T1000 (cell line): ENCODE results near the gene MYOM1.
"Not testable (repeated sequence)": the region's sequence is repeated elsewhere in the genome, so short reads cannot be mapped to it uniquely, and the experiment has no call there.

Source experiments
- DNase-seq: peaks from one replicate; lab custom pipeline; 2025; ENCODE audit warnings: mixed read lengths; lab: John Stamatoyannopoulos, UW

The MYOM1 gene

GRCh38 chr18:3218819-3219218, 949 bp downstream of the MYOM1 start:
- DNase-seq, result no peak

- DNase-seq, result no peak
Measured at GRCh38 chr18:3217948-3218647, 1.7 kb downstream of the MYOM1 start.

DNA sequence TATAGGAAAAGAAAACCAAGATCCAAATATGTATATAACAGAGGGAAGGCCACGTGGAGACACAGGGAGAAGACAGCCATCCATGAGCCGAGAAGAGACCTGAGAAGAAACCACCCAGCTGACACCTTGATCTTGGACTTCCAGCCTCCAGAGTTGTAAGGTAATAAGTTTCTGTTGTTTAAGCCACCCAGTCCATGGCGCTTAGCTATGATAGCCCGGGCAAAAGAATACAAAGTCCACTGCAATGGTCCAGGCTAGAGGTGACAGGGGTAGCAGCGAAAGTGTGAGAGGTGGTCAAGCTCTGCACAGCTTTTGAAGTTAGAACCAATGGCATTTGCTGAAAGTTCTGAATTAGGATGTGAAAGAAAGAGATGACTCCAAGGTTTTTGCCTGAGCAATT, 2.8 kb downstream of the MYOM1 start:
- DNase-seq, result no peak

DNA sequence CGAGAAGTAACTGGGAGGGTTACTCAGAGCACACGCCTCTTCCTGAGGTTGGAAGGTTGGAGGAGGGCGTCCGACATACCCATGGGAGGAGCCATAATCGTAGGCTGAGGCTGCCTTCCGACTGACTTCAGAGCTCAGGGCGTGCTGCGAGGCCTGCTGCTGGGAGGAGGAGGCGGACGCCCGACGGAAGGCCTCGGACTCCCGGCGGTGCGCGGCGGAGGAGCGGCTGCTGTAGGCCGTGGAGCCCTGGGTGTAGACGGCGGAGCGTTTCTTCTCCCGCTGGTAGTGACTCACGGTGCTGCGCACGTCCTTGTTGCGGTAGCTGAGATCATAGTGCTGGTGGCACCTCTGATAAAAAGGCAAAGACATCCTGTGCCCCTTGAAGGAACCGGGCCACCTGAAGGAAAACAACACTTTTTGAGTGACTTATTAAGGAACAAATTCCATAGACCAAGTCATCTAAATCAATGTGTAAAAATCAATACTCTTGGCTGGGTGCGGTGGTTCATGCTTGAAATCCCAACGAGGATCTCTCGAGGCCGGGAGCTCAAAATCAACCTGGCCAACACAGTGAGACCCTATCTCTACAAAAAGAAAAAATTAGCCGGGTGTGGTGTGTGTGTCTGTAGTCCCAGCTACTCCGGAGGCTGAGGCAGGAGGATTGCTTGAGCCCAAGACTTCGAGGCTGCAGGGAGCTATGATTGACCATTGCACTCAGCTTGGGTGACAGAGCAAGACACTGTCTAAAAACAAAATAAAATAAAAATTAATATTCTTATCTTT, 4.7 kb downstream of the MYOM1 start:
- no peak for DNase-seq

DNA sequence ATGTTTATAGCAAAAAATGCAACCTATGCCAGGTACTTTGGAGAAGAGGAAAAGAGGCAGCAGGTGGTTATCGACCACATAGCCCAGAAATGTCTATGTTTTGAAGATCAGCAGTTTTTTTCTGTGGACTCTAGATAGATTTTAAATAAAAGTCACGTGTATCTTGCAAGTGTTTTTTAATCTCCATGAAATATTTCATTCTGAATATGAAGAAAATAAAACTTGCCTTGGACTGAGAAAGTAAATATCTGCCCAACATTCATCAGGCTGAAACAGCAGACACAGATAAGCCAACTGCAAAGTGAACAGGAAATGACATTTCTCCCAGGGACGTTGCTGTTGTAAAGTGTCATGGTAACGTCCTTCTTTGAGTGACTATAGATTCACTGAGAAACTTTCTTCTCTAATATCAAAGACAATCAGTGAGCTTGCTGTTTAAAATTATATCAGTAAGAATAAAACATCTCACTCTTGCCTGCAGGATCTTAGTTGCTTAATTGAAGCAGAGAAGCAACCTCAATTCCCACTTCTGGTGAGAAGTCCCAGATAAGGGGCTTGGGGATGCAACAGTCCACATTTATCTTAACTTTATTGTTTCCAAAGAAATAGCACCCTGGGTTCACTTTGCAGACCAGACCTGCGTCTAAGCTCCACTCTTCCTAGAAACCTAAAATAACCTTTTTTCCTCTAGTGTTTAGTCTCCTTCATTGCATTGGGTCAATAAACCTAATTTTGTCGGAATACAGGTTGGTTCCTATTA, 6.3 kb downstream of the MYOM1 start:
- DNase-seq, result no peak

- DNase-seq, result no peak
Measured at GRCh38 chr18:3212657-3213056, 7.1 kb downstream of the MYOM1 start.

GRCh38 chr18:3211236-3211992, 8.4 kb downstream of the MYOM1 start:
- DNase-seq, result no peak

DNA sequence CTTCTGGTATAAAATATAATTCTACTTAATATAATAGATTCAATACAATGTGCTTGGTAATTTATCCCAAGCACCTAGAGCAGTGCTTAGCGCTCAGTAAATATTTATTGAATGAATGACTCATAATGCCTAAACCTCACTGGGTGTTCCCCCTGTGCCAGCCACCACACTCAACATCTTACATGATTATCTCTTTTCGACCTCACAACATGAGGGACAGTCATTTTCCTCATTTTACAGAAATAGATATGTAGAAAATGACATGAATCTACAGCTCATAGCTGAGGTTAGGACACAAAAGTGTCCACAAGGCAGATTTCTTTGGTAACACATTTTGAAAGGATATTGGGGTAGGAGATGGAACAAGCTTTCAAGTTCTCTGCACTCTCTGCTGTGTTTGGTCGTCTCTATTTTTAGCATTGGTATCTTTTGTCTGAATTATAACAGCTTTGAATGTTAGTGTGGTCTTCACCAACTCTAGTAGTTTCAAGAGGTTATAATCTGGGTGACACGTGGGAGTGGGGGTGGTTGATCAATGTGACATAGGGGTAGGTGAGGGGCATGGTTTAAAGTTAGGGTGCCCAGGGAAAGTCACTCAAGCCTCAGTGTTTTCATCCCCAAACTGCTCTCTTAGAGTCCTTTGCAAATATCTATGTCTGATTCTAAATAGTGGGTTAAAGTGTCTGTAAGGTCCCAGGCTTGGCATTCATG, 9.8 kb downstream of the MYOM1 start:
- no peak for DNase-seq

GRCh38 chr18:3207565-3207964, 12.2 kb downstream of the MYOM1 start:
- no peak for DNase-seq

DNA sequence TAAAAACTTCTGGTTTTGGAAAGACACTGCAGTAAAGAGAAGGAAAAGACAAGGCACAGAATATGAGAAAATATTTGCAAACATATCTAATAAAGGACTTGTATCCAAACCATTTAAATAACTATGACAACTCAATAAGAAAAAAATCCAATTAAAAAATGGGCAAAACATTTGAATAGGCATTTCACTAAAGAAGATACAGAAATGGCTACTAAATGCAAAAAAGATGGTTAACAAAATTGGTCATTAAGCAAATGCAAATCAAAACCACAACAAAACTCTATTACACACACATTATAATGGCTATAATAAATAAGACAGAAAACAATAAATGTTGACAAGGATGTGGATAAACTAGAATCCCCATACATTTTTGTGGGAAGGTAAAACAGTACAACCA, 14.5 kb downstream of the MYOM1 start:
- no peak for DNase-seq

DNA sequence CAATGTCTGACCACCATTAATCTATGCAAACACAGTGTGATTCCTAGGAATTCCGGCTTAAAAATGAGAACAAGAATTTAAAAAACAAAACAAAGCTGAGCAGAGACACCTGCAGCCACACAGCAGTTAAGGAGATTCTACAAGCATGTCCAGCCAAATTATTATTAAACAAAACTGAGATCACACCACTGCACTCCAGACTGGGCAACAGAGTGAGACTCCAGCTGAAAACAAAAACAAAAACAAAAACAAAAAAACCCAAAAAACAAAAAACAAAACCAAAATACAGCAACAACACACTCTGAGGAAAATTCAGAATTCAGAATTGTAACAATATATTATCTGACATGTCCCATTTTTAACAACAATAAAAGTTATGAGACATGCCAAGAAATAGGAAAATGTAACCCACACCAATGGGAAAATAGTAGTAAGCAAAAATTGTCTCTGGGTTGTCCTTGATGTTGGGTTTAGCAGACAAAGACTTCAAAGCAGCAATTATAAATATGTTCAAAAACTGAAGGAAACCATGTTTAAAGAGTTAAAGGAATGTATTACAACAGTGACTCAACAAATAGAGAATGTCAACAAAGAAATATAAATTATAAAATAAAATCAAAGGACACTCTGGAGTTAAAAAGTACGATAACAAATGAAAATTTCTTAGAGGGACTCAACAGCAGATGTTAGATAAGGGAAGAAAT, 19.7 kb downstream of the MYOM1 start:
- DNase-seq, result no peak

GRCh38 chr18:3198260-3198860, 21.4 kb downstream of the MYOM1 start:
- DNase-seq, result not testable (repeated sequence)

- no peak for DNase-seq
Measured at GRCh38 chr18:3194947-3195612, 24.7 kb downstream of the MYOM1 start.

GRCh38 chr18:3193331-3193730, 26.4 kb downstream of the MYOM1 start:
- no peak for DNase-seq

GRCh38 chr18:3192752-3193151, 27.0 kb downstream of the MYOM1 start:
- DNase-seq, result no peak

GRCh38 chr18:3192286-3192685, 27.5 kb downstream of the MYOM1 start:
- no peak for DNase-seq

DNA sequence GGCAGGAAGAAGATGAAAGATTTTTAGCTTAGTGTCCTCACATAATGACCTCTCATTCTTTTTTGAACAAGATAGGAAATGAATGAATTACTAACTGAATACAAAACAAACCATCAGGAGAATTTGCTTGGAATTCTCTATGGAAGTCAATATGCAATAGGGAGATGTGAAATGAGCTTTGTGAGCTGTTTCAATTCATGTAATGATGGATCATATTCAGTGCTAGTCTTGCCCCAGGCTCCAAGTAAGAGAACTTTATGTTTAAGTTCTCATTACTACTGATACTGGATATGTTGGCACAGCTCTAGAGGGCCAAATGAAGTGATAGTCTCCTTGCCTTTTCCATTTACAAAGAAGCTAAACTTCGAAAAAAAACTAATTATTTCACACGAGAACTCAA, 29.2 kb downstream of the MYOM1 start:
- DNase-seq, result no peak

- no peak for DNase-seq
Measured at GRCh38 chr18:3189884-3190283, 29.9 kb downstream of the MYOM1 start.

GRCh38 chr18:3186678-3187658, 32.8 kb downstream of the MYOM1 start:
- DNase-seq, result no peak
